HG03432 (cell line): ENCODE measurements around the gene PPP1R27.
A peak's percentile ranks its signal among the peaks of the same experiment; 100 is the strongest.

Experiments used
- ATAC-seq: cut with Tn5 transposase; IDR thresholded peaks from one replicate; pipeline ENCODE4 v1.9.1; 2021; ENCODE audit warnings: mild to moderate bottlenecking, moderate library complexity; ENCODE audit not compliant: unreplicated experiment

The PPP1R27 gene

DNA sequence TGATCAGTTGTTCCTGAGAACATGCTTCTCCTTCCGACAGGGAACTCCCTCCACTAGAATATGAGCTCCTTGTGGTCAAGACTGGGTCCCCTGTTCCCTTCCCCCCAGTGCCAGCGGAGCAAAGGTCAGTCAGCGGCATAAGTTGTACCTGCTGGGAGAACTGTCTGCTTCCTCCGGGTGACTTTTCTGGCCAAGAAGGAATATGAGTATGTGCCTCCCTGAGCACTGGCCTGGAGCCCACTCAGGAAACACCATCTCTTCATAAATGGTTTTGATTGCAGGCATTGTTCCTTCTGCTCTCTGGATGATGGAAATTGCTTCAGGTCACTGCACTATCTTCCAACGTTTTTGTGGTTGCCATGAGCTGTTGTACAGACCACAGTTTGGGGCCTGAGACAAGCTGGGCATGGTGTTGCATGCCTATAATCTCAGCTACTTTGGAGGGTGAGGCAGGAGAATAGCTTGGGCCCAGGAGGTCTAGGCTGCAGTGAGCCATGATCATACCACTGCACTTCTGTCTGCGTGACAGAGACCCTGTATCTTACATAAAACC is 28.3 kb upstream of the PPP1R27 start:
- ATAC-seq: no peak

GRCh38 chr17:81860756-81861568 is 26.1 kb upstream of the PPP1R27 start:
- ATAC-seq: peak; percentile 70

DNA sequence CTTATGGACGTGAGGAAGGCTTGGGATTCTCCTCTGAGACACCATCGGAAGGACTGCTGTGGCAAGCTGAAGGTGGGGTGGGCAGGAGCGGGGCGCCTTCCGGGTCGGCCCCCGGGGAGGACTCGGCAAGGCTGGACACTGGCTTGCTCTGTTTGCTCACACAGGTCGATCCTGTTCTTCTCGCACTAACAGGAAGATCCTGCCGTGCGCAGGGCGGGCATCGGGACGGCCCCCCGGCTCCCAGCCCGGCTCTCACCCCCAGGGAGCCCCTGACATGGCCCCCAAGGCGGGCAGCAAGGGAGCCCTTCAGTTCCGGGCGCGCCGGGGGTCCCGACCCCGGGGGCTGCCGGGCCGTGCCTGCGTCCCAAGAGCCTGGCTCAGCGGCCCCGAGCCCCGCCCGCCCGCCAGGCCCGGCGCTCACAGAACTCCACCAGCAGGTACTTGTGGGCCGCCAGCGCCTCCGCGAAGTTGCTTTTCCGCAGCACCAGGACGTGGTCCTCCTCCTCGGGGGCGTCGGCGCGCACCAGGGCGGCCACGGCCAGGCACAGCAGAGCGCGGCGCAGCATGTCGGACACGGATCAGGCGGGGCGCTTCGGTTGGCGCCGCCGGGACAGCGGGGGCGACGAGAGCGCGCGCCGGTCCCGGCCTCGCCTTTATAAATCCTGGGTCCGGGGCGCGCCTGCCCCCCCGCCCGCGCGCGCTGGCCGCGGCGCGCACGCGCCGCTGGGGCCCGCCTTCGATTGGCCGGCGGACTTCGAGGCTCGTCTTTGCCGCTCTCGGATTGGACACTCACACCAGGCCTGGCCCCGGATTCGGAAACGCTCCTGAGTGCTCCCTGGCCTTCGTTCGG is 25.3 kb upstream of the PPP1R27 start, which contains the start of gene P4HB:
Gene P4HB, minus strand, starts transcription at position 630 of the 850 bp plus-strand sequence. Its CDS starts 64 bp downstream, at position 566.
- ATAC-seq: peak; percentile 8

DNA sequence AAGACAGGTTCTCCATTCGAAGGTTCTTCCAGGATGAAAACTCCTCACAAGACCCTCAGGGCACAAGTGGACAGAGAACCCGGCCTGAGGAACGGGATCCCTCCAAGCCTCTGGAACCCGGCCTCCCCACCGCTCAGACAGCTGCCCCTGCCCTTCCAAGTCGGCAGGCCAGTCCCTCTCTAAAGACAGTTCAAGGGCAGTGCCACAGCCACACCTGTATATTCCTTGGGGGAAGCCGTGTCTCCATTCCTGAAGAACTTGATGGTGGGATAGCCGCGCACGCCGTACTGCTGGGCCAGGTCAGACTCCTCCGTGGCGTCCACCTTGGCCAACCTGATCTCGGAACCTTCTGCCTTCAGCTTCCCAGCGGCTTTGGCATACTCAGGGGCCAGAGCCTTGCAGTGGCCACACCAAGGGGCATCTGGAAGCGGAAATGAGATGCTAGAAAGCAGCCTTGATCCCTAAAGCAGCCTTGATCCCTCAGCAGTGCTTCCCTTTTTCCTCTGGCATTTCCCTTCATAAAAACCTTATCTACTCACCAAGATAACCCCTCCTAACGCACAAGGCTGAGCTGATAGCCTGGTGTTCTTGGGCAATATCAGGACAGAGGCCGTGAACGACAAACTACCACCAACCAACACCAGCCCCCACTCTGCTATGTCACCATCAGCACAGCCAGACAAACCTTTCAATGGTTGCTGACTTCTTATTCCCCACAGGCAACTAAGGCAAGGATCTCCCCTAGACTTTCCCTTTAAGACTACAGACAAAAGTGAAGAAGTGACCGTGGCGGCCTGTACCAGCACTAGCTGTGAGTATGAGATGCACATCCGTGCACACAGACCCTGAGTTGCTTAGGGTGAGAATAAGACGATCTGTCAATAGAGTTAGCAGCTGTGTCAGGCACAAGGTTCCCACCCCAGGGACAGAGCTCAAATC is 24.4 kb upstream of the PPP1R27 start:
- no peak for ATAC-seq

DNA sequence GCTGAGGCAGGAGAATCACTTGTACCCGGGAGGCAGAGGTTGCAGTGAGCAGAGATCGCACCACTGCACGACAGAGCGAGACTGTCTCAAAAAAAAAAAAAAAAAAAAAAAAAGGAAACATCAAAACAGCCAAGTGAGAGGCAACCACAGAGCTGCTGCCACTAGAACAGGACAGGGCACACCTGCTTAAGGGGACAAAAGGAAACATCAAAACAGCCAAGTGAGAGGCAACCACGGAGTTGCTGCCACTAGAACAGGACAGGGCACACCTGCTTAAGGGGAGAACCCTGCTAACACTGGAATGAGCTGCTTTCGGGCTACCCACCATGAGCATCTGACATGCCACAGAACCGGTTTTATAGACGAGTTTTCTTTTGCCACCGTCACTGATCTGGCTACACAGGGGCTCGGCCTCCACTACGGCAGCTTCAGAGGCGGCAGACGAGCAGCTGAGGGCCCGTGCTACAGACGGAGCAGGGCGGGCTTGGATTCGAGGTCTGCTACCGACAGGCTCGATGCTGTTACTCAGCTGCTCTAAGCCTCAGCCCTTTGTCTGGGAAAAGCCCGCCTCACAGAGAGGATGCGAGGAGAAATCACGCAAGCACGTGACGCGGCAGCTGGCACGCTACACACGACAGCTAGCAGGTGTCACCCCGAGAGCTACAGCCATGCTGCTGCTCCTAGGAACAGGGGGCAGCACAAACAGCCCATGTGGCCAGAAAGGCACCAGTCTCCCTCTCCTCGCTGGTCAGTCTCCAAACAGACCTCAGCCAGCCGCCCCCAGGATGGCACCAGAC is 23.5 kb upstream of the PPP1R27 start:
- ATAC-seq: no peak

- no peak for ATAC-seq
These were observed 20.3 kb upstream of the PPP1R27 start for GRCh38 chr17:81854974-81855774.

GRCh38 chr17:81852237-81852636 is 17.4 kb upstream of the PPP1R27 start:
- no peak for ATAC-seq

- no peak for ATAC-seq
These were observed 16.6 kb upstream of the PPP1R27 start for GRCh38 chr17:81851423-81851822.

- no peak for ATAC-seq
These were observed 14.6 kb upstream of the PPP1R27 start for GRCh38 chr17:81849457-81849856.

GRCh38 chr17:81846743-81847689 is 12.2 kb upstream of the PPP1R27 start:
- no peak for ATAC-seq

DNA sequence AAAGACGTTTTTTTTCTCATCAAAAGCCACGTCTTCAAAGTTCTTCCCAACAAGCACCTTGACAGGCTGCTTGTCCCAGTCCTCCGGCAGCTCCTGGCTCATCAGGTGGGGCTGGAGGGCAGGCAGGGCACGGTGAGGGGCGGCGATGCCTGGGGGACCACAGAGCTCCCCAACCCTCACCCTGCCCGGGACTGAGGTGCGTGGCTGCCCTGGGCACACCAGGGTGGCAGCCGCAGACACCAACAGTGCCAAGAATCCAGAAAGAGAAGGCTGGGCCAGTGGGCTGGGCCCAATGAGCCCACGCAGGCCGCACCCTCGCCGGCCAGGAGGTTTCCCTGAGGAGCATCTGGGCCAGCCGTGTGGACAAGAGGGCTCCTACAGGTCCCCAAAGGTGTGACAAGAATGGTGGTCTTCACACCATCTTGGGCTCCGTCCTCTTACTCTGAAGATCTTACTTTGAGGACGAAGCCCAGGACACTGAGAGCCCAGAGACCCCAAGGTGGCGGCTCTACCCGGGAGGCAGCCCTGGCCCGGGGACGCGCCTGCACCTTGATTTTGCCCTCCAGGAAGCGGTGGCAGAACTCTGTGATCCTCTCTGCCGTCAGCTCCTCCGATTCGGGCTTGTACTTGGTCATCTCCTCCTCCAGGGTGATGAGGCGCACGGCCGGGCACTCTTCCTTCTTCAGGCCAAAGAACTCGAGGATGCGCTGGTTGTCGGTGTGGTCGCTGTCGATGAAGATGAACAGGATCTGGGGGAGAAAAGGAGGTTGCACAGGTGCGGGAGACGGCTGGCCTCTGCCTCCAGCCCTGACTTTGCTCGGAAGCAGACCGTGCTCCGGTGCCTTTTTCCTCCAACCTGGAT is 11.3 kb upstream of the PPP1R27 start:
- no peak for ATAC-seq

DNA sequence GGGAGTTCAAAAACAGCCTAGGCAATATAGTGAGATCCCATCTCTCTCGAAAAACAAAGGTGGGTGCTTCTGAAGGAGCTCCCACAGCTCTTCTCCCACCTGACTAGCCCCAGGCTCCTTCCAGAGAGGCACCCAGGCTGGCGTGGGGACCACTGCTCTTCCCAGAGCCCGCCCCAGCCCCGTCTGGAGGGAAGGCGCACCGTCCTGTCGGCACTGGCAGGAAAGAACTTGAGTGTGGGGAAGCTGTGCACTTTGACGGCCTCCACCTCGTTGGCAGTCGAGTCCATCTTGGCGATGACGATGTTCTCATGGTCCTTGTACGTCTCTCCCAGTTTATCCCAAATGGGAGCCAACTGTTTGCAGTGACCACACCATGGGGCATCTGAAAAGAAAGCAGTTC is 10.5 kb upstream of the PPP1R27 start:
- no peak for ATAC-seq

- no peak for ATAC-seq
These were observed 10.0 kb upstream of the PPP1R27 start for GRCh38 chr17:81844887-81845286.

GRCh38 chr17:81844327-81844851 is 9.5 kb upstream of the PPP1R27 start:
- no peak for ATAC-seq

DNA sequence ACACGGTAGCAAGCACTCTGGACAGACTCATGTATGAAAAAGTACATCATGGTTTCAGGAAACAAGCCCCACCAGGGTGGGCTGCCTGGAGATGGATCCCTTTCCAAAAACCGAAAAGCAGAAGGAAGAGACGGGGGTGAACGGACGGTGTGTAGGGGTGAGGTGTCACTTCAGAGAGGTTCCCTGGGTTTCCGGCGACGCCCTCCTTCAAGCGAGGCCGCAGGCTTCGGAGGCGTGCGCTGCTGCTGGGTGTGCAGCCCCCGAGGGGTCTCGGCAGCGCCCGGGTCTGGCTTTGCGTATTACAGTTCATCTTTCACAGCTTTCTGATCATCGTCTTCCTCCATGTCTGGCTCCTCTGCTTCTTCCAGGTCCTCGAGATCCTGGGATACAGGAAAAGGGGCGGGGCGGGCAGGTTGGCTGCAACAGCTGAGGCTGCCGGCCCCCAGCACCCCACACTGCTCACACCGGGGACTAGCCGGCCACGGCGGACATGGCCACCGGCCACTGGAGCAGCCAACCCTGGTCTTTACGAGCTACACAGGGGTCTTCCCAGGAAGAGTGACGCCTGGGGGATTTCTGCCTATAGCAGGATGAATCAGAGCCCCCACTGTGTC is 9.0 kb upstream of the PPP1R27 start:
- no peak for ATAC-seq
